Hematopoietic multipotent progenitor cell treated with erythropoietin and hydrocortisone succinate and interleukin-3 and kit ligand, for 17 days (in vitro differentiated cells): ENCODE data around the gene PREB.

ENCODE experiments used
- DNase-seq: peaks from one replicate; pipeline ENCODE4 v3.0.0-alpha.2; 2015; ENCODE audit warnings: low spot score

The PREB gene

DNA sequence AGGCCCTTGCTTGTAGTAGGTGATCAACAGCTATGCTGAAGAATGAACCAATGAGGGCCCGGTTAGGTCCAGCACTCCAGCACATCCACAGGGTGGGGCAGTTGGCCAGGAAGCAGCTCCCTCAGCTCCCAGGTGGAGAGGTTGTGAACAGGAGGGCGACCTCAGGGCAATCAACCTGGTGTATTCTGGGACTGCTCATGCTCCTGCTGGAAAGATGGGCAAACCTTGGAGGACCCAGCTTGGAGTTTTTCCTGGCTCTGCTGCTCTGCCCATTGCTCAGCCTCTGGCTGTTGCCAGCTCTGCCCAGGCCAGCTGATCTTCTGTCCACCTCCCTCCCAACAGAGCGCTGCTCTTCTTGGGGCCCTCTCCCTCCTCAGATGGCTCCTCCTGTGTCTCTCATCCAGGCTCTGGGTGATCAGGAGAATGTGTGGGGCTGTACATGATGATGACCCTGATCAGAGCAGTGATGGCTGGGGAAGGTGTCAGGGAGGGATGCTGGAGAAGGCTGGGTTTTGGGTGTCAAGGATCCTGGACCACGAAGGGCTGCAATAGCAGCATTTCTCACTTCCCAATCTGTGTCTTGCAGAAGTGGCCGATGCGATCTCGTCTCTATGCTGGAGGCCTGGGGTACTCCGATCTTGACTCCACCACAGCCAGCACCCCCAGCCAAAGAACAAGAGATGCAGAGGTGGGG lies 17.8 kb upstream of the PREB start:
- no peak for DNase-seq

DNA sequence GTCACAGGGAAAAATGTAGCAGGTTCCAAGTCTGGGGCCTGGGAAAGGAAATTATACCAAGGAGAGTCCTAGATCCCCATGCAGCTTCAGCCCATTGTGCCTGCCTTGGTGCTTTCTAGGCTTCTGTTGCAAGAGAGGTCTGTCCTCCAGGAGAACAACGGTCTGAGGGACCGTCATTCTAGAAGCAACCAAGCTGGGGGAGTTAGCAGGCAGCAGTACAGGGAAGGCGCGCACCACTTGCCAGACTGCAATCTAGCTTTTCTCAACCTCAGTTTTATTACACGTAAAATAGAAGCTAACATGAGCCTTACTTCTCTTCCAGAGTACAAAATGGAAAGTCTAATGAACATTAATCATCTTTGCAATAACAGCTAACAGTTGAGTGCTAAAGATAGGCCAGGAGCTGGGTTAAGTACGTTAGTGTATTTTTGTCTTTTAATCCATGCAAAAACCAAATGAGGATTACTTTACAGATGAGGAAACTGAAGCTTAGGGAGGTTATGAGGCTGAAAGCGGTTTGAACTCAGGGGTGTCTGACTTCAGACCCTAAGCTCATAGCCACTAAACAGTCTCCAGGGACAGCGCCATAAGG lies 16.3 kb upstream of the PREB start:
- no peak for DNase-seq

DNA sequence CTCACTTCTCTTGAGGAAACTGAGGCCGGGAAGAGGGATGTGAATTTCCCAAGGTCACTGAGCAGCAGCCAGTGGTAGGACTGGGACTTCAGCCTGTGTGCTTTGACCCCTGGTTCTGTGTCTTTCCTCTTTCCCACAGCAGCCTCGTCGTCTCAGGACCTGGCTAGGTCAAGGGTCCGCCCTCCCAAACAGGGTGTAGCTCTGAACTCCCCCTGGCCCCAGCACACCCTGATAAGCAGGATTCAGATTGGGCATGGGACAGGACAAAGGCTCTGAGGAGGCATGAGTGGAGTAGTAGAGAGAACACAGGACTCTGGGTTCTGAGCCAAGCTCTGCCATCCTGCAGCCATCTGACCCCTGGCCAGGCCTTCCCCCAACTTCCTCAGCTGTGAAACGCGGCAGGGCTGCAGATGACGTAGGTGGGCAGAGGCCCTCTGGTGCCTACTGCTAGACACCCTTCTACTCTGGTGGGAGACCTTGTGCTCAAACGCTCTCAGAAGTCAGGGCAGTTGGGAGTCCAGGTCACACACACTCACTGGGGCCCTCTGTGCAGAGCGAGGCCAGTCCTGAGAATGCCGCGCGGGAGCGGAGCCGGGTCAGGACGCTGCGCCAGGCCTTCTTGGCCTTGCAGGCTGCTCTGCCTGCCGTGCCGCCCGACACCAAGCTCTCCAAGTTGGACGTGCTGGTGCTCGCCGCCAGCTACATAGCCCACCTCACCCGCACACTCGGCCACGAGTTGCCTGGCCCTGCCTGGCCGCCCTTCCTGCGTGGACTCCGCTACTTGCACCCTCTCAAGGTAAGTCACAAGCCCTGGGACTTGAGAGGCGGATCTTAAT lies 15.4 kb upstream of the PREB start:
- DNase-seq: no peak

DNA sequence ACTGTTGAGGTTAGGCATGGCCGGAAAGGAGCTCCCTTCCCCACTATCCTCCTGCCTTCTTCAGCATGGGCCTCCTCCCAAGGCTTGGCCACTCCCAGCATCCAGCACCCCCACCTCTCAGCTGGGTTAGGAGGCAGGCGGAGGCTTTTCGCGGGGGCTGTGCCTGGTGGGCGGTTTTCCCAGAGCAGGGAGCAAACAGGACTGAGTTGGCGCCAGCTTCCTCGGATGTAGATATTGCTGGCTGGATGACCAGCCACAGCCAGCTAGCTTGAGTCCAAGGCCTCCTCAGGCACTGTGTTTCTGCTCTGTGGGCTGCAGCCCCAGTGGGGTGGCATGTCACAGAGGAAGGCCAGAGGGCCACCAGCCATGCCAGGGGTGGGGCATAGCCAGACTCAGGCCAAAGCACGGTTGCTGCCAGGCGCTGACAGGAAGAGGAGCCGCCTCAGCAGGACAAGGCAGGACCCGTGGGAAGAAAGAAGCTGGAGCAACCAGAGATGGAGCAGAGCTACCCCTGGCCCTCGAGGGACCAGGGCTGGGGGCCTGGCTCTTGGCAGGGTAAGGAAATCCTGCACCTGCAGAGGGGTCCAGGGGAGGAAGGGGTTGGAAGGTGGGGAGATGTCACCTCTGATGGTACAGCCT lies 14.5 kb upstream of the PREB start, which contains the start of gene TCF23:
Gene TCF23 (plus strand): TSS at position 204 of the 639 bp plus-strand sequence. CDS start 130 bp downstream, at position 334.
- no peak for DNase-seq

DNA sequence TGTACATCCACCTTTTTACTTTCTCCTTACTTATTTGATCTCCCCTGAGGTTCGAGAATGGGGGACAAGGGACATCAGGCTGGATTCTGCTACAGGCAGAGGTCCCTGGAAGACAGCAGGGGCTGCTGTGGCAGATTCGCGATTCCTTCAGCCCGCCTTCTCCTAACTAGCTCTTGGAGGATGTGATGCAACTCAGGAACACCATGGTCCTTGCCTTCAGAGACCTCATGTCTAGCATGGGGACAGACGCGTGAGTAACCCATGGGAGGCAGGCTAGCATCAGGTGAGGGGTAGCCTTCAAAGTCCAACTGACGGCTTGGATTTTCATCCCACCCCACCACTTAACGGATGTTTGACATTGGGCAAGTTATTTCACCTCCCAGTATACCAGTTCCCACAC lies 13.5 kb upstream of the PREB start:
- no peak for DNase-seq

DNA sequence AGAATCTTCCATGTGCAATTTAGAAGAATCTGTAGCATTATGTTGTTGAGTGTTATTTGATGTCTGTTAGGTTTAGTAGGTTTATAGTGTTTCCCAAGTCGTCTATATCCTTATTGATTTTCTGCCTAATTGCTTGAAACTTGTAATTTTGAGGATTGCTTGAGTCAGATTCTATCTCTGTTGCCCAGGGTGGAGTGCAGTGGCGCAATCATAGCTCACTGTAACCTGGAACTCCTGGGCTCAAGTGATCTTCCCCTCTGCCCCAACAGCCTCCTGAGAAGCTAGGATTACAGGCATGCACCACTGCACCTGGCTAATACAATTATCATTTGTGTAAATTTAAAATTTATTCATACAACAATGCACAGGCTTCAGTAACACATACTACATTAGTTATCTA lies 11.2 kb upstream of the PREB start:
- DNase-seq: no peak

DNA sequence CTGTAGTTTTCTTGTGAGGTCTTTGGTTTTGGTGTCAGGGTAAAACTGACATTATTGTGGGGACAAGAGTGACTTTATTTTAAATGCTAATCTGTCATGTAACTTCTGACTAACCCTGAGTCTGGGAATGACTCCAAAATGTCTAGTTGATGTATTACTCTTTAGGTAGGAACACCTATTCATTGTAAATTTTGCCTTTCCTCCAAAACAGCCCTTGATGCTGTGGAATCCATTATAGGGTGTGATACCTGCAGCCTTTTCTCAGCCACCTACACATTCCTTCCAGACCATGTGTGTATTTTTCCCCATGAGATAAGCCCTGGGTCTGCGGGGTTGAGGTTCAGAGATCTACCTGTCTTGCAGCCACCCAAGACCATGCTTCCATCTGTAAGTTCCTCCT lies 8.8 kb upstream of the PREB start:
- DNase-seq: no peak

DNA sequence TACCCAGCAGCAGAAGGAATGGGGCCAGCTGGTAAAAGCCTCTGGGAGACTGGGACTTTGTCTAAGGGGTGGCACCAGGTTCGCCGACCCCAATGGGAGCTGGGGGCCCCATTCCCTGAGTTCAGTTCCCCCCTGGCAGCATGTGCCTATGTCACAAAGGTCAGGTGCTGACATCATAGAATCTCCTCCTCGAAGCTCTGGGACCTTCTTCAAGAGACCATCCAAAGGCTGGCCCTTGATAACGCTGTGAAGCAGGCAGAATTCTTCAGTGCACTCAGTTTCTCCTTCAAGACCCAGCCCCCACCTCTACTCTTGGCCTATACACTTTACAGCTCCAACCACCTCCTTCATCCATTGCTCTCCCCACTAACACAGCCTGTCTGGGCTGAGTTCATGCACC lies 4.9 kb upstream of the PREB start, which contains the start of gene PRR30:
Gene PRR30 (minus strand): TSS at position 101 of the 400 bp plus-strand sequence. CDS start 1,081 bp downstream, outside the sequence.
- DNase-seq: no peak

DNA sequence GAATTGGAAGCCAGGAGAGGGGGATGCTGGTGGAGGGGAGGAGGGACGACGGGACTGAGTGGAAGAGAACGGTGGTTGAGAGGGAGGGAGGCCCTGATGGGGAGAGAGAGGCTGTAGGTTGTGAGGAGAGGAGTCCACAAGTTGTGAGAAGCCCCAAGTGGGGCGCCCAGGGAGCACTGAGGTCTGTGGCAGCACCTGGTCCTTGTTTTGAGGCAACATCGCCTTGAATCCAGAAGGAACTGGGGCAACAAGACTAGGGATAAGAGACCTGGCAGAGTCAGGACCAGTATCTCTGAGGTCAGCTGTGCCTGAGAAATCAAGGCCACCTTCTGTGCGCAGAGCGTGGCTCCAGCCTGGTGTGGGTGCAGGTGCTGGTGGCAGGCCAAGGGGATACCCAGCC lies 3.7 kb upstream of the PREB start:
- DNase-seq: no peak

DNA sequence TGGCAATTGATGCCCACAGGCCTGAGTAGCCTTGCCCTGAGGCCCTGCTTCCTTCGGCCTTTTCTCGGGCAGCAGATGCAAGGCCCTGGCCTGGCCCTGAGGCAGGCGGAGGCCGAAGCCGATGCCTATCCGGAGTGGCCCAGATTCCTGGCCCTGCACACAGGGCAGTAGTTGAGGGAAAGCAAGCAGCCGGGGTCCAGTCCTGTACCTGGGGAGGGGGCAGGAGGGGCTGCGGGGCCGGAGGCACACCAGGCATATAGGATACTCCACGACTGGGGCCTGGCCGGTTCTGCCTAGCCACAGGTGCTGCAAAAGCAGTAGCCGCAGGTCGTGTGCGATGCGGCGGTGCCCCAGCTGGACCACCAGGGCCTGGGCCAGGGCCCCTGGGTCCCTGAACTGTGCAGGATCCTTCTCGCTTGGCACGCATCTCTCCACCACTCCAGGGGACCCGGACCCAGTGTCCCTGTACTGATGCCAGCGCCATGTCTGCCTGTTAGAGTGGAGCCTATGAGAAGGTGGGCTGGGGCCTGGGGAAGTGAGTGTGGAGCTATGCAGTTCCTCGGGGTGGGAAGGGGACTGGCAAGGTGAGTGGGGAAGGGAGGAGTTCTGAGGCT lies 3.0 kb upstream of the PREB start:
- no peak for DNase-seq

DNA sequence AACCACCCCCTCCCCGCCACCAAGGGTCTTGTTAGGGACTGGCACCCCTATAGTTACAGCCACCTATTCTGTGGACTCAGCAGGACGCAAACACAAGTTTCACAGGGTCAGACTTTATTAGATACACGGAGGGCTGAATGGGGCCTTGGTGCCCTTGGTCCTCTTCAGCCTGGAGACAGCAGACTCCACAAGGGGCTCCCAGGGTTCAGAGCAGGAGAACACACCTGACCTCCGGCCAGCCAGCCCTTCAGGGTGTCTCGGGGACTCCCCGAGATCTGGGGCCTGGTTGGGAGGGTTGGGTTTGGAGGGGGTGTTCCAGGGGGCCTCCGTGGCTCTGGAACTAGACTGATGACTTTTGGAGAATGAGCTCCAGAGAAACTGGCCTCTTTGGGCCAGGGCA lies 2.3 kb upstream of the PREB start:
- DNase-seq: no peak

DNA sequence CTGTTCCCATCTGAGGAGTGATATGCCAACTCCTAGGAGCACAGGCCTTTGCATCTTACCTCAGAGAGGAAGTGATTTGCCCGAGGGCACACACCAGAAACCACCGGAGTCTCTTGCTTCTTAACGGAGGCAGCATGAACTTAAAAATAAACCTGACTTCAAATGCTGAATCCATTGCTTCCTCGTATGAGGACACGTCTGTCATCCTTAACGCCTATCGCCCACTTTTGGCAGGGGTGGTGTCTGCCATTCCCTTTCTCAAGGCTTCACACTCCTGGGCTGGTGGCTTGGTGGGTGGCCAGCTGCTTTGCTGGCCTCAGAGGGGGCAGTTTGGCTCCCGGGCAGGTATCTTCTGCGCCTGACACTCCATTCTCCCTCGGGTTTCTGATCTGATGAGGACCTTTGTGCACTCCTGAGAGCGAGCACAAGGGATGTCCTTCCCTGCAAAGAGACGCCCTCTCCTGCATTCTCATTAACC lies 1.1 kb upstream of the PREB start:
- DNase-seq: no peak

DNA sequence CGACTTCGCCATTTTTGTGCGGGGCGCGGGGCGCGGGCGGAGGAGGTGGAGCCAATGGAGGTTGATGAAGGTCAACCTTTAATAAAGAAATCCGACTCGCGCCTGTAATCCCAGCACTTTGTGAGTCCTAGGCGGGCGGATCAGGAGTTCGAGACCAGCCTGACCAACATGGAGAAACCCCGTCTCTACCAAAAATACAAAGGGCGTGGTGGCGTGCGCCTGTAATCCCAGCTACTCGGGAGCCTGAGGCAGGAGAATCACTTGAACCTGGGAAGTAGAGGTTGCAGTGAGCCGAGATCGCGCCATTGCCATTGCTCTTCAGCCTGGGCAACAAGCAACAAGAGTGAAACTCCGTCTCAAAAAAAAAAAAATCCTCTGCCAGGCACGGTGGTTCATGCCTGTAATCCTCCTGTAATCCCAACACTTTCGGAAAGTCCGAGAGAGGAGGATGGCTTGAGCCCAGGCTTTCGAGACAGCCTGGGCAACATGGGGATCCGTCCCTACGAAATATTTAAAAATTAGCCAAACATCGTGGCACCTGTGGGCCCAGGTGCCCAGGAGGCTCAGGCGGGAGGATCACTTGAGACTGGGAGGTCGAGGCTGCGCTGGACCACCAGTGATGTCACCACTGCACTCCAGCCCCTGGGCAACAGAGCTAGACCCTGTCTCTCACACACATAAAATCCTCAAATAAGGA lies 493 bp upstream of the PREB start:
- no peak for DNase-seq

DNA sequence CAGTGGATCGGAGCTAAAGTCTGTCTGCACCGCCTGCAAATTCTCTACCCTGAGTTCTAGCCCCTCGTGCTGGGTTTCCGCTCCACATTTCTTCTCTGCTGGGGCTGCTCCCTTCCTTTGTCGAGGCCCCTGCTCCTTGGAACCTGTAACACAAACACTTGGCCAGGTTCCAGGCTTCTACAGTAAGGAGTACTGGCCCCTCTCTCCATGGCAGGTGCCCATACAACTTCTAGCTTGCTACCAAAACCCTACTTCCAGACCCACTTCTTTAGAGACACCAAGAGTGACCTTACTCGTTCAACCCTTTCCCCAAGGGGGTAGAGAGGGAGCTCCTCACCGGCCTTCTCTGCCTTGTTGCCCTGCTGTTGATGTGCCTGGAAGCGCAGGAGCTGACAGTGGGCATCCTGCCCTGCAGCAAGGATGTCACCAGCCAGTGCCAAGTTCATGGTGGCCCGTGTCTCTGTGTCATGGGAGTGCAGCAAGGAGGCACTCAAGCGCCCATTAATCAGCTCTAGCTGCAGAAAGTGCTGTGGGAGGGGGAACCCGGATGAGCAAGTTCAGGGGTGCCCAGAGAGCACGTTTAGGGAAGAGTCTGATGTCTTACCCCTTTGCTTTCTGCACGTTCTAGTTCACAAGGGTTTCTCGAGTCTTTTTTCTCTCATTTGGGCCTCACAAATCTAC lies 1.1 kb downstream of the PREB start:
- DNase-seq: peak; percentile 16

DNA sequence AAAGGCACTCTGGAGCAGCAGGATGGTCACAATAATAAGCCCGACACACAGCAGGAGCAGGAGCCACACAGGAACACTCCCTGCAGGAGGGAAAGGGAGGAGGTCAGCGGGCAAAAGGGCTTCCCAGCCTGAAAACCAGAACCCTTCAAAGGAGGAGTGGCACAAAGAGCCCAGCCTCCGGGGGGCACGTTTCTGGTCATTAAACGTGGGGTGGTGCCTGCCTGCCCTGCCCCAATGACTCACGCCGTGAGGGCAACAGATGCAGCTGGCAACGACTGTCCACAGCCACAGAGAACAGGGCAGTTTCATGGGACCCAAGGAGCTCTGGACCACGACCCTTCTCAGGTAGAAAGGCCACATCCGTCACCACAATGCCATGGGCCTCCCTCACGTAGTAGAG lies 3.0 kb downstream of the PREB start:
- DNase-seq: no peak

DNA sequence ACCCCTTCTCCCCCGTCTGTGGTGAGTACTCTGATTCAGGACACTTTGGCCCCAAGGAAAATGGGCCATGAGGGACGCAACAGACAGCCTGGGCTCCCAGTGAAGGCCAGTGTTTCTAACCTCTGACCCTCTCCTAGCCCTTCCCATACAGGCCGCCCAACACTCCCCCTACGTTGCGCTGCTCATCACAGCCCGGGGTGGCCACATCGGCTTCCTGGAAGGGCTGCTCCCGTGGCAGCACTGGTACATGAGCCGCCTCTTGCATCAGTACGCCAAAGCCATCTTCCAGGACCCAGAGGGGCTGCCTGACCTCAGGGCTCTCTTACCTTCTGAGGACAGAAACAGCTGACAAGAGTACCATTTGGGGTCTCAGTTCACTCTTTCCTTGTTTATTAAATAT lies 4.0 kb downstream of the PREB start:
- no peak for DNase-seq

DNA sequence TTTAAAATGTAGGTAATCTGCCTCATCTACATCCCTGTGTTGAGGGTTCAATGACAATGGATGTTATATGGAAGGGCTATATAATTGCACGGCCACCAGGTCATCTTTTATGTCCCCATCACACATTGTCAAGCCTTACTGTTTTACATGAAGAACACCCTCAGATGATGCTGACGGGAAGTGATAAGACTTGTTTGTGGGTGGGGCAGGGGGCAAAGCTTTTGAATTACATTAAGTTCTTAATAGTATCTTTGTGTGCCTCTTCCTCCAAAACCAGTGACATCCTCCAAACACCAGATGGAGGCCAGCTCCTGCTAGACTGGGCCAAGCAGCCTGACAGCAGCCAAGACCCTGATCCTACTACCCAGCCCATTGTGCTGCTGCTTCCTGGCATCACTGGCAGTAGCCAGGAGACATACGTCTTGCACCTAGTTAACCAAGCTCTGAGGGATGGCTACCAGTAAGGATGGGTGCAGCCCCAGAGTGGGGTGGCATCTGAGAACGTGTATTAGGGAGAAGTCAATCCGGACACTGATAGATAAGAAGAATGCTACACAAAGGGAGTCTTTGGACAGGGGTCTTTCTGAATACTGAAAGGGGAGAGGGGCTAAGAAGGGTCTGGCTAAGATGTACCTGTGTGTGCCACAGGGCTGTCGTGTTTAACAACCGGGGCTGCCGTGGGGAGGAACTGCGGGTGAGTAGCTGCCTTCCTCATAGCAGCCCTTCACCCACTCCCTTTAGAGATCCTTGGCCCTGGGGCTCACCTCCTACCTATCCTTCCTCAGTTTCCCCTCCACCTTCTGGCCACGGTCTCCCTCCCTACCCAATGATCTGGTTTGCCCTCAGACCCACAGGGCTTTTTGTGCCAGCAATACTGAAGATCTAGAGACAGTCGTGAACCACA lies 5.5 kb downstream of the PREB start:
- DNase-seq: no peak

DNA sequence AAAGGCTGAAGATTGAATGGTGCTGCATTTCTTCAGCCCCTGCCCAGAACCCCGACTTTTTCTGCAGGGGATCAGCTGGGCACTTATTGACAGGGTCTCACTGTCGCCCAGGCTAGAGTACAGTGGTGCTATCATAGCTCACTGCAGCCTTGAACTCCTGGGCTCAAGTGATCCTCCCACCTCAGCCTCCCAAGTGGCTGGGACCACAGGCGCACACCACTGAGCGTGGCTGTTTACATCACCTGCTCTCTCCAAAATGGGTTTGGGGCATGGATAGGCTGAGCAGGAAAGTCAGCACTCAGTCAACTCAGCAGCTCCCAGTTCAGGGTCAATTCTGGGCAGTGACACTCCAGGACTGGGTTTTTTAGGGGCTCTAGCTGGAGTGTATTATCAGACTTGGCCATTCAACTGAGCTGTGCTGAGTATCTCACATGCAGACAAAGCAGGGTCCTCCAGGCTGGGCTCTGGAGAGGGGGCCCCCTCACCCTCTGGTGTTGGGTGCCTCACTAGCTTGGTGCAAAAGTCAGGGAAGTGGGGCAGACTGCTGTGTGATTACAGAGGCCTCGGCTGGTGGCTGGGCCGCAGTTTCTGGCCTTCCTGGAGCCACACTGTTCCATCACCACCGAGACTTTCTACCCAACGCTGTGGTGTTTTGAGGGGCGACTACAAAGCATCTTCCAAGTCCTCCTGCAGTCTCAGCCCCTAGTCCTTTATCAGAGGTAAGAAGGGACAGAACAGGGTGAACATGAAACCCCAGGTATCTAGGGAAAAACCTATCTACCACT lies 6.4 kb downstream of the PREB start:
- DNase-seq: no peak

DNA sequence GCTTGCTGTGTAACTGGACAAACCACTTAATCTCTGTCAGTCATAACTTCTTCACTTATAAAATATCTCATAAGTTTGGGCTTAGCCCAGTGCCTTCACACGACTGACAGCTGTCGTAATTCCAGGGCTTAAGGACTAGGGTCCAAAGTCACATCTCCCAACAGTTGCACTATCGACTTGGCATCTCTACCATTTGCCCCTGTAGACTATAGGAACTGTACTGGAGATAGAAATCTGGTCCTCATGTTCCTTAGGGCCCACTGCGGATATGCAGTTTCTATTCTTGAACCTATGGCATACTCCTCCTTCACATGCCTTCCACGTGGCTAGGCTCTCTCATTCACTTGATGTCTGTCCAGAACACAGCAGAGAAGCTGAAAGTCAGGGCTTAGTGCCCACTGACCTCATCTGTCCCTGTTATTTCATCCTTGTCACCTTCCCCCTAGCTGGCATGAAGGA lies 8.2 kb downstream of the PREB start:
- DNase-seq: no peak
